Measurements from ENCODE around the gene CYTH3.

DNA sequence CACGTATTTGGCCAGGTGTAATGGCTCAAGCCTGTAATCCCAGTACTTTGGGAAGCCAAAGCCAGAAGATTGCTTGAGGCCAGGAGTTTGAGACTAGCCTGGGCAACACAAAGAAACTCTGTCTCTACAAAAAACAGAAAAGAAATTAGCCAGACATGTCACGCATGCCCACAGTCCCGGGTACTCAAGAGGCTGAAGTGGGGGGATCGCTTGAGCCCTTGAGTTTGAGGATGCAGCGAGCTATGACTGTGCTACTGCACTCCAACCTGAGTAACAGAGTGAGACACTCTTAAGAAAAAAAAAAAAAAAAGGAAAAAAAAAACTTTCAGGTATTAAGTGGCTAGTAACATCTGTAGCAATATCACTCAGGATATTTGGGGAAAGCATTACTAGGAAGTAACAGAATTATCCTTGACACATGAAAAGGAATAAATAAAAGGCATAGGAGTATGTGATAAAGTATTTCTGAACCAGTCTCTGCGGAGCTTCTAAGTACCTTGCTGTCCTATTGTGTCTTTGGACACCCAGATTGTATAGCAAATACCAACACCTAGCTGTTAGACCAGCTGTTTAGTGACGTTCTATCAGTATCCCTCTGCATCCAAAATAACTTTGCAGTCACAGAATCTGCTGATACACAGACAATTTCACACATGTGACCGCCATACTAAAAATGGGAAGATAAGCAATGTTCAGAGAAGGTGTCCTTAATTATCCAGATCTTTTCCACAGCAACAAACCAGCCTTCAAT is 74.4 kb downstream of the CYTH3 start:
- TF ChIP-seq, protein P1, sequence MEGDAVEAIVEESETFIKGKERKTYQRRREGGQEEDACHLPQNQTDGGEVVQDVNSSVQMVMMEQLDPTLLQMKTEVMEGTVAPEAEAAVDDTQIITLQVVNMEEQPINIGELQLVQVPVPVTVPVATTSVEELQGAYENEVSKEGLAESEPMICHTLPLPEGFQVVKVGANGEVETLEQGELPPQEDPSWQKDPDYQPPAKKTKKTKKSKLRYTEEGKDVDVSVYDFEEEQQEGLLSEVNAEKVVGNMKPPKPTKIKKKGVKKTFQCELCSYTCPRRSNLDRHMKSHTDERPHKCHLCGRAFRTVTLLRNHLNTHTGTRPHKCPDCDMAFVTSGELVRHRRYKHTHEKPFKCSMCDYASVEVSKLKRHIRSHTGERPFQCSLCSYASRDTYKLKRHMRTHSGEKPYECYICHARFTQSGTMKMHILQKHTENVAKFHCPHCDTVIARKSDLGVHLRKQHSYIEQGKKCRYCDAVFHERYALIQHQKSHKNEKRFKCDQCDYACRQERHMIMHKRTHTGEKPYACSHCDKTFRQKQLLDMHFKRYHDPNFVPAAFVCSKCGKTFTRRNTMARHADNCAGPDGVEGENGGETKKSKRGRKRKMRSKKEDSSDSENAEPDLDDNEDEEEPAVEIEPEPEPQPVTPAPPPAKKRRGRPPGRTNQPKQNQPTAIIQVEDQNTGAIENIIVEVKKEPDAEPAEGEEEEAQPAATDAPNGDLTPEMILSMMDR (IDR thresholded peaks at IDR 0.05): no peak
- TF ChIP-seq POLR2A (IDR thresholded peaks at IDR 0.05): no peak
